Endodermal cell (in vitro differentiated cells): ENCODE data around the gene MASP2. TPM values are rescaled to one million over a fixed set of nuclear protein-coding genes. Genes with fewer than 3 reads are reported as not detected.

Experiments used
- DNase-seq: peaks from one replicate; pipeline ENCODE4 v3.0.0-alpha.2; 2017
- H3K27ac ChIP-seq: 2 replicates; pipeline ENCODE4 v1.5.1; 2013; ENCODE audit warnings: mild to moderate bottlenecking, low read depth, low read length, moderate library complexity
- H3K27me3 ChIP-seq: 2 replicates; pipeline ENCODE4 v1.6.1; 2013; ENCODE audit warnings: mild to moderate bottlenecking, low read length, moderate library complexity; ENCODE audit not compliant: insufficient read depth, control insufficient read depth, poor library complexity, severe bottlenecking
- H3K36me3 ChIP-seq: 2 replicates; pipeline ENCODE4 v1.7.0; 2013; ENCODE audit warnings: mild to moderate bottlenecking, low read length, moderate library complexity; ENCODE audit not compliant: control insufficient read depth, insufficient read depth
- H3K4me1 ChIP-seq: one replicate; pipeline ENCODE4 v1.7.0; 2013; ENCODE audit warnings: low read length; ENCODE audit not compliant: control insufficient read depth, insufficient read depth
- H3K4me3 ChIP-seq: 2 replicates; pipeline ENCODE4 v1.5.1; 2013; ENCODE audit warnings: mild to moderate bottlenecking, low read length, moderate library complexity
- H3K9ac ChIP-seq: 2 replicates; pipeline ENCODE4 v1.6.1; 2013; ENCODE audit warnings: mild to moderate bottlenecking, low read length, moderate library complexity; ENCODE audit not compliant: poor library complexity, severe bottlenecking; ENCODE audit errors: extremely low read depth
- H3K9me3 ChIP-seq: 2 replicates; pipeline ENCODE4 v1.6.1; 2013; ENCODE audit warnings: mild to moderate bottlenecking, low read length, moderate library complexity; ENCODE audit not compliant: control insufficient read depth
- H3K27ac Mint-ChIP-seq: 2 replicates; pipeline ENCODE4 v1.8.0; 2020; ENCODE audit warnings: mixed read lengths
- H3K27me3 Mint-ChIP-seq: 2 replicates; pipeline ENCODE4 v1.8.0; 2021; ENCODE audit warnings: mild to moderate bottlenecking, mixed read lengths; ENCODE audit not compliant: insufficient read depth
- H3K36me3 Mint-ChIP-seq: 2 replicates; pipeline ENCODE4 v1.8.0; 2020; ENCODE audit warnings: low read depth, mixed read lengths
- H3K4me1 Mint-ChIP-seq: 2 replicates; pipeline ENCODE4 v1.8.0; 2020; ENCODE audit warnings: mixed read lengths
- H3K4me3 Mint-ChIP-seq: 2 replicates; pipeline ENCODE4 v1.8.0; 2020; ENCODE audit warnings: mild to moderate bottlenecking, moderate library complexity, mixed read lengths
- H3K9me3 Mint-ChIP-seq: 2 replicates; pipeline ENCODE4 v1.8.0; 2020; ENCODE audit warnings: mild to moderate bottlenecking, mixed read lengths
- whole genome bisulfite sequencing, 2 experiments: methylation state at CpG; one replicate each; pipeline versions ENCODE4 v1.1.5 to v1.1.7; 2013; ENCODE audit warnings: missing lambda C conversion rate in 2 of 2, mixed read lengths in 1 of 2; ENCODE audit not compliant: insufficient coverage in 1 of 2, insufficient read length in 1 of 2; 5-methylcytosine and 5-hydroxymethylcytosine counted together
- total RNA-seq, 2 donors: library from RNA; stranded (reverse); fragmentation: NEBNext Ultra II Directional in 1 of 2; extraction: Animal tissue kit (Norgen Biotek cat#: 25700) in 1 of 2; gene quantifications; 2 replicates in 1 of 2; 3 replicates in 1 of 2; pipeline ENCODE4 v1.2.1, GENCODE V29; 2021
- TF ChIP-seq, protein P1 (sequence below): fragments of 200-600 bp; sonication (generic); conservative IDR thresholded peaks from 2 replicates; pipeline ENCODE4 v1.5.0; 2021; ENCODE audit warnings: antibody characterized with exemption, mild to moderate bottlenecking

The MASP2 gene
- total RNA-seq, 2 donors from 2014 or later, result 0.51 TPM; not detected in 1

- WGBS, 2 experiments, result 92 to 95% methylated on average over 12 to 14 of the region's 14 CpGs
These were observed 11.0 kb upstream of the MASP2 start for GRCh38 chr1:11058026-11058425.

GRCh38 chr1:11057477-11057876 lies 10.4 kb upstream of the MASP2 start:
- Mint-ChIP-seq H3K9me3 (no peaks in the 10 kb centered on the region), H3K4me3 (peak overlapping the region; percentile 30), H3K36me3 (peaks cover 26% of the 10 kb centered on the region), H3K27me3 (no peaks in the 10 kb centered on the region), H3K27ac (no peak overlapping the region), H3K4me1 (peaks cover 5% of the 10 kb centered on the region)
- peaks cover 26% of the 10 kb centered on the region for H3K36me3 ChIP-seq
- TF ChIP-seq, protein P1, sequence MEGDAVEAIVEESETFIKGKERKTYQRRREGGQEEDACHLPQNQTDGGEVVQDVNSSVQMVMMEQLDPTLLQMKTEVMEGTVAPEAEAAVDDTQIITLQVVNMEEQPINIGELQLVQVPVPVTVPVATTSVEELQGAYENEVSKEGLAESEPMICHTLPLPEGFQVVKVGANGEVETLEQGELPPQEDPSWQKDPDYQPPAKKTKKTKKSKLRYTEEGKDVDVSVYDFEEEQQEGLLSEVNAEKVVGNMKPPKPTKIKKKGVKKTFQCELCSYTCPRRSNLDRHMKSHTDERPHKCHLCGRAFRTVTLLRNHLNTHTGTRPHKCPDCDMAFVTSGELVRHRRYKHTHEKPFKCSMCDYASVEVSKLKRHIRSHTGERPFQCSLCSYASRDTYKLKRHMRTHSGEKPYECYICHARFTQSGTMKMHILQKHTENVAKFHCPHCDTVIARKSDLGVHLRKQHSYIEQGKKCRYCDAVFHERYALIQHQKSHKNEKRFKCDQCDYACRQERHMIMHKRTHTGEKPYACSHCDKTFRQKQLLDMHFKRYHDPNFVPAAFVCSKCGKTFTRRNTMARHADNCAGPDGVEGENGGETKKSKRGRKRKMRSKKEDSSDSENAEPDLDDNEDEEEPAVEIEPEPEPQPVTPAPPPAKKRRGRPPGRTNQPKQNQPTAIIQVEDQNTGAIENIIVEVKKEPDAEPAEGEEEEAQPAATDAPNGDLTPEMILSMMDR, result no peak
- no peaks in the 10 kb centered on the region for H3K9me3 ChIP-seq
- no peak overlapping the region for H3K9ac ChIP-seq
- H3K4me1 ChIP-seq, result peaks cover 3% of the 10 kb centered on the region
- H3K27me3 ChIP-seq, result no peaks in the 10 kb centered on the region
- WGBS, 2 experiments, result 87 to 94% methylated on average over 5 to 8 of the region's 8 CpGs
- H3K27ac ChIP-seq, result no peak overlapping the region
- no peak for DNase-seq
- no peak overlapping the region for H3K4me3 ChIP-seq

More at GRCh38 chr1:11058026-11058425, 11.0 kb upstream of the MASP2 start:
- Mint-ChIP-seq H3K36me3 (peaks cover 30% of the 10 kb centered on the region), H3K4me1 (peaks cover 5% of the 10 kb centered on the region), H3K27me3 (no peaks in the 10 kb centered on the region), H3K27ac (no peak overlapping the region), H3K4me3 (peak overlapping the region; percentile 87), H3K9me3 (no peaks in the 10 kb centered on the region)
- H3K9me3 ChIP-seq, result no peaks in the 10 kb centered on the region
- TF ChIP-seq, protein P1, result no peak
- H3K27ac ChIP-seq, result no peak overlapping the region
- no peak overlapping the region for H3K4me3 ChIP-seq
- H3K4me1 ChIP-seq, result peaks cover 3% of the 10 kb centered on the region
- H3K9ac ChIP-seq, result no peak overlapping the region
- DNase-seq, result no peak
- no peaks in the 10 kb centered on the region for H3K27me3 ChIP-seq
- peaks cover 32% of the 10 kb centered on the region for H3K36me3 ChIP-seq

DNA sequence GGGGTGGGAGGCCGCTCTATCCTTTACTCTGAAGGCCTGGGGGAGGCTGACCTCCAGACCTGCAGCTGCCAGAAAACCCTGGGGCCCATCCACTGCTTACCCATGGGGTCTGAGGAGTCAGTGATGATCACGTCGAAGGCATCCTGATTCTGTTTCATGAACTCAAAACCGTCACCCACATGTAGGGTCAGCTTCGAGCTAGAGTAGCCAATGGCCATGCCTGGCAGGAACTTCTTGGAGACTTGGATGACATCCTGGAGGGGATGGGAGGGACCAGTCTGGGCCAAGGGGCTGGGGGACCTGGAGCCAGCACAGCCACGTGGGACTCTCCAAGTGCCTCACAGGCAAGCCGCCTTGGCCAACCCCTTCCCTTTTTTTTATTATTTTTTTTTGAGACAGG lies 9.5 kb upstream of the MASP2 start:
- no peak for DNase-seq
- 94 to 100% methylated on average over 6 to 7 of the region's 7 CpGs for WGBS, 2 experiments
- Mint-ChIP-seq H3K27ac (no peak overlapping the region), H3K9me3 (no peaks in the 10 kb centered on the region), H3K4me1 (peaks cover 11% of the 10 kb centered on the region), H3K36me3 (peaks cover 24% of the 10 kb centered on the region), H3K4me3 (no peak overlapping the region), H3K27me3 (no peaks in the 10 kb centered on the region)
- H3K36me3 ChIP-seq, result peaks cover 17% of the 10 kb centered on the region
- H3K27ac ChIP-seq, result no peak overlapping the region
- peaks cover 3% of the 10 kb centered on the region for H3K4me1 ChIP-seq
- no peaks in the 10 kb centered on the region for H3K9me3 ChIP-seq
- H3K9ac ChIP-seq, result no peak overlapping the region
- no peak overlapping the region for H3K4me3 ChIP-seq
- TF ChIP-seq, protein P1, result no peak
- no peaks in the 10 kb centered on the region for H3K27me3 ChIP-seq
